Heart left ventricle (tissue), 13 donors: Measurements from ENCODE around the gene GATC.

Experiments used
- POLR2A ChIP-seq, 2 donors: fragments of 450-650 bp; IDR thresholded peaks; one replicate each; pipeline ENCODE4 v1.6.1; 2017; ENCODE audit warnings: antibody characterized with exemption in 2 of 2, mild to moderate bottlenecking in 2 of 2, moderate library complexity in 2 of 2
- TF ChIP-seq, protein P1 (sequence below), 12 donors: fragments of 200-600 bp; sonication (generic) in 4 of 12; IDR thresholded peaks; one replicate each; pipeline versions ENCODE4 v1.5.0 to v1.8.0; 2018 to 2022; ENCODE audit warnings: antibody characterized with exemption in 12 of 12, mild to moderate bottlenecking in 5 of 12
- donor health status: ischemic (EF 13 %, LVEDD 7.1; RV severe dilation, severe dysfunction).
- donor health status: DM: no; HTN: yes; CAD: no.
- donor health status: DM: no; HTN: no; CAD: no.
- donor health status: ischemic (EF 25% LVEDD 6.9; RV normal size, moderate dysfunction).
- donor health status: ischemic (EF 25% LVEDD 5.7; RV mildly dilated, moderate dysfunction).
- donor health status: ischemic (EF 35%, LVEDD 5.7; RV mildly dilated, moderate dysfunction).
- donor health status: nonischemic (EF 11% LVEDD 7.7; RV severe dilation, severe dysfunction).
- donor health status: DM: yes; HTN: yes; CAD: no.
- donor health status: PGD.
- donor health status: ischemic (EF 29% LVEDD 5.4; RV normal size, mild dysfunction).
- donor health status: nonischemic (EF 23%, LVEDD 6.1; RV moderate dilation, normal function).

DNA sequence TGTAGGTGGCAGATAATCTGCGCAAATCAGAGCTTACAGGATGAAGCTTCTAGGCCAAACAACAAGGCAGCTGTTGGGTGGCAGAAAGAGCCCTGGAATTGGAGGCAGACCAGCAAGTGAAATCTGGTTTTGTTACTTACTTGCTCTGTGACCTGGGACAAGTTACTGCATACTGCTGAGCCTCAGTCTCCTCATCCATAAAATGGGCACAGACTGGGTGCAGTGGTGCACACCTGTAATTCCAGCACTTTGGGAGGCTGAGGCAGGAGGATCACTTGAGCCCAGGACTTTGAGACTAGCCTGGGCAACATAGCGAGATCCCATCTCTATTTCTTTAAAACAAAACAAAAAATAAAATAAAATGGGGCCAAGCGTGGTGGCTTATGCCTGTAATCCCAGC is 39.7 kb upstream of the GATC start:
- TF ChIP-seq, protein P1, sequence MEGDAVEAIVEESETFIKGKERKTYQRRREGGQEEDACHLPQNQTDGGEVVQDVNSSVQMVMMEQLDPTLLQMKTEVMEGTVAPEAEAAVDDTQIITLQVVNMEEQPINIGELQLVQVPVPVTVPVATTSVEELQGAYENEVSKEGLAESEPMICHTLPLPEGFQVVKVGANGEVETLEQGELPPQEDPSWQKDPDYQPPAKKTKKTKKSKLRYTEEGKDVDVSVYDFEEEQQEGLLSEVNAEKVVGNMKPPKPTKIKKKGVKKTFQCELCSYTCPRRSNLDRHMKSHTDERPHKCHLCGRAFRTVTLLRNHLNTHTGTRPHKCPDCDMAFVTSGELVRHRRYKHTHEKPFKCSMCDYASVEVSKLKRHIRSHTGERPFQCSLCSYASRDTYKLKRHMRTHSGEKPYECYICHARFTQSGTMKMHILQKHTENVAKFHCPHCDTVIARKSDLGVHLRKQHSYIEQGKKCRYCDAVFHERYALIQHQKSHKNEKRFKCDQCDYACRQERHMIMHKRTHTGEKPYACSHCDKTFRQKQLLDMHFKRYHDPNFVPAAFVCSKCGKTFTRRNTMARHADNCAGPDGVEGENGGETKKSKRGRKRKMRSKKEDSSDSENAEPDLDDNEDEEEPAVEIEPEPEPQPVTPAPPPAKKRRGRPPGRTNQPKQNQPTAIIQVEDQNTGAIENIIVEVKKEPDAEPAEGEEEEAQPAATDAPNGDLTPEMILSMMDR (IDR thresholded peaks at IDR 0.05), result no peak
- TF ChIP-seq POLR2A (IDR thresholded peaks at IDR 0.05), result no peak
